GM18526 (cell line): ENCODE results near the gene NKX6-2.

Source experiments
- POLR2A ChIP-seq: IDR thresholded peaks from 3 replicates; pipeline ENCODE4 v1.6.1; 2011; ENCODE audit not compliant: insufficient read length; ENCODE audit errors: extremely low read depth

Gene NKX6-2

GRCh38 chr10:132756591-132756990, 29.4 kb downstream of the NKX6-2 start:
- no peak for TF ChIP-seq POLR2A

- no peak for TF ChIP-seq POLR2A
Measured at GRCh38 chr10:132755166-132755711, 30.7 kb downstream of the NKX6-2 start.

- TF ChIP-seq POLR2A = no peak
Measured at GRCh38 chr10:132754071-132754470, 31.9 kb downstream of the NKX6-2 start.

- no peak for TF ChIP-seq POLR2A
Measured at GRCh38 chr10:132753596-132753995, 32.4 kb downstream of the NKX6-2 start.

- no peak for TF ChIP-seq POLR2A
Measured at GRCh38 chr10:132752961-132753360, 33.0 kb downstream of the NKX6-2 start.

GRCh38 chr10:132752378-132752777, 33.6 kb downstream of the NKX6-2 start:
- TF ChIP-seq POLR2A = no peak

- TF ChIP-seq POLR2A = no peak
Measured at GRCh38 chr10:132750936-132751335, 35.0 kb downstream of the NKX6-2 start.

GRCh38 chr10:132749371-132749795, 36.6 kb downstream of the NKX6-2 start:
- no peak for TF ChIP-seq POLR2A

GRCh38 chr10:132748545-132749370, 37.2 kb downstream of the NKX6-2 start:
- no peak for TF ChIP-seq POLR2A

GRCh38 chr10:132748135-132748534, 37.8 kb downstream of the NKX6-2 start:
- no peak for TF ChIP-seq POLR2A

GRCh38 chr10:132746801-132747625, 38.9 kb downstream of the NKX6-2 start:
- no peak for TF ChIP-seq POLR2A

GRCh38 chr10:132746386-132746785, 39.6 kb downstream of the NKX6-2 start:
- no peak for TF ChIP-seq POLR2A

GRCh38 chr10:132745971-132746370, 40.0 kb downstream of the NKX6-2 start:
- TF ChIP-seq POLR2A = no peak

GRCh38 chr10:132745511-132745910, 40.4 kb downstream of the NKX6-2 start:
- TF ChIP-seq POLR2A = no peak

- TF ChIP-seq POLR2A = no peak
Measured at GRCh38 chr10:132744839-132745238, 41.1 kb downstream of the NKX6-2 start.
